ENCODE data around the gene ANXA2R. TPM values are rescaled to one million over a fixed set of nuclear protein-coding genes. Genes with fewer than 3 reads are reported as not detected.
A peak's percentile ranks its signal among the peaks of the same experiment; 100 is the strongest.

The ANXA2R gene
- total and polyA plus RNA-seq, 9 of the 15 experiments (the other 6 are each of a cell fraction or from before 2014, with no cell fraction given): 2.1 to 4.8 (median 3.4) TPM

DNA sequence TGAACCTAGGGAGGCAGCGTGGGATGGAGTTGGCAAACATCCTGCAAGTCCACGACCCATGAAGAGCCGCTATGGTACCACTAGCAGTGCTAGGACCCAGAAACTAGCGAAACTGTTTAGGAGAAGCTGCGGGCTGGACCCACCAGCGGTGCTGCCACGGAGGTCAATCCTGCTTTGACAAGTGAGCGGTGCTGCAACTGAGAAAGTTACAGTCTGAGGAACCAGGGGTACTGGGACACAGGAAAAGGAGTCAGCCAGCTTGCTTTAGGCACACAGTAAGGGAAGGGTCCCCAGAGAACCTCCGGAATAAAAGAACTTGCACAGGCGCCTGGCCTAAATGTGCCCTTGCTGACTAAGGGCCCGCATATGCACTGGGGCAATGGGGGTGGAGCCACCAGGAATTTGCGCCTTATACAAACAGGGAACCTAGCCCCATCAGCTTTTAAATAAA is 23.6 kb upstream of the ANXA2R start:
- Histone ChIP-seq H3K9ac (ENCODE audit: insufficient read depth in 1 of 2, low read depth in 2 of 2, low read length in 2 of 2) (peak overlapping the region; percentile 90 to 98), H3K79me2 (ENCODE audit: control insufficient read depth, insufficient read depth, low read length) (peaks cover 51% of the 10 kb centered on the region), H3K4me3 (peak overlapping the region; percentile 80), H3K36me3 (ENCODE audit: control insufficient read depth, insufficient read depth, low read length) (peaks cover 5% of the 10 kb centered on the region; the same call in 1 of the 3 replicates), H3K4me1 (replicated peaks in 1 of 2; ENCODE audit: control insufficient read depth in 2 of 2, insufficient read depth in 2 of 2, low read length in 2 of 2) (peaks cover 12 to 25% of the 10 kb centered on the region in 2 experiments), H2AFZ (ENCODE audit: low read depth, low read length) (peak overlapping the region; percentile 93), H3K27ac (ENCODE audit: extremely low read depth, low read depth, low read length) (peak overlapping the region; percentile 97), H3K9me3 (replicated peaks; ENCODE audit: control insufficient read depth, insufficient read depth, low read depth, low read length) (no peaks in the 10 kb centered on the region), H4K20me1 (replicated peaks; ENCODE audit: control insufficient read depth, insufficient read depth, low read length) (no peaks in the 10 kb centered on the region), H3K27me3 (ENCODE audit: control insufficient read depth in 2 of 2, insufficient read depth in 2 of 2, low read length in 2 of 2) (no peaks in the 10 kb centered on the region; a peak in 1 of 5 replicates), H3K9me1 (ENCODE audit: control insufficient read depth, insufficient read depth, low read length) (no peaks in the 10 kb centered on the region), H3K4me2 (ENCODE audit: insufficient read depth, low read length) (peak overlapping the region; percentile 99)
- in situ Hi-C loops (cut with MboI) (no loop called here), intact Hi-C loops (cut with micrococcal nuclease) (loop anchor here (1.0 kb wide), 1 partner anchor 154 kb away; no protein-coding TSS in a partner anchor)
- BruUV-seq (replicated peaks): no TSS peak
- CTCF ChIA-PET (ENCODE audit: low intra/inter-chr PET ratio): interaction anchor here (1.0 to 2.9 kb wide), 3 partner anchors 21 to 42 kb away, joined by 4 to 18 read pairs (median 9); partner anchors contain the start of gene ANXA2R
- POLR2A ChIA-PET: interaction anchor here (0.7 to 3.6 kb wide), 10 partner anchors 10 to 539 kb away, joined by 3 to 38 read pairs (median 4); partner anchors contain the start of genes TMEM267 and ZNF131
- ATAC-seq (peak; percentile 16), FAIRE-seq (no peak), DNase-seq (ENCODE audit: extremely low read depth in 1 of 4, low spot score in 3 of 4) (peak in 3 of 4 experiments; percentile 32 to 76 (median 45))
- 14% methylated on average over 12 of the region's 12 CpGs for WGBS (ENCODE audit: insufficient coverage, low coverage, missing lambda C conversion rate)
- TF ChIP-seq ZNF57 (CRISPR knock-in tag; IDR thresholded peaks at IDR 0.05) (0 out of 2 replicates have a peak, but pooled peaks have one; percentile 30), KAT7 (CRISPR knock-in tag; IDR thresholded peaks at IDR 0.05; ENCODE audit: borderline replicate concordance) (no peak), ZNF699 (CRISPR knock-in tag; IDR thresholded peaks at IDR 0.05; ENCODE audit: insufficient replicate concordance) (no peak), ZNF707 (CRISPR knock-in tag; conservative IDR thresholded peaks at IDR 0.05) (0 out of 2 replicates have a peak, but pooled peaks have one; percentile 50), PTBP1 (IDR thresholded peaks at IDR 0.05; ENCODE audit: low read depth, low read length) (no peak), ZNF239 (CRISPR knock-in tag; IDR thresholded peaks at IDR 0.05) (no peak), SRSF9 (IDR thresholded peaks at IDR 0.05; ENCODE audit: borderline replicate concordance, low read depth, low read length) (no peak), SIRT6 (IDR thresholded peaks at IDR 0.05; ENCODE audit: low read depth, low read length) (no peak), XRCC3 (IDR thresholded peaks at IDR 0.05) (no peak)
- TF ChIP-seq, protein P1, sequence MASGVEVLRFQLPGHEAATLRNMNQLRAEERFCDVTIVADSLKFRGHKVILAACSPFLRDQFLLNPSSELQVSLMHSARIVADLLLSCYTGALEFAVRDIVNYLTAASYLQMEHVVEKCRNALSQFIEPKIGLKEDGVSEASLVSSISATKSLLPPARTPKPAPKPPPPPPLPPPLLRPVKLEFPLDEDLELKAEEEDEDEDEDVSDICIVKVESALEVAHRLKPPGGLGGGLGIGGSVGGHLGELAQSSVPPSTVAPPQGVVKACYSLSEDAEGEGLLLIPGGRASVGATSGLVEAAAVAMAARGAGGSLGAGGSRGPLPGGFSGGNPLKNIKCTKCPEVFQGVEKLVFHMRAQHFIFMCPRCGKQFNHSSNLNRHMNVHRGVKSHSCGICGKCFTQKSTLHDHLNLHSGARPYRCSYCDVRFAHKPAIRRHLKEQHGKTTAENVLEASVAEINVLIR (CRISPR knock-in tag; IDR thresholded peaks at IDR 0.05): no peak
- TF ChIP-seq, protein P2, sequence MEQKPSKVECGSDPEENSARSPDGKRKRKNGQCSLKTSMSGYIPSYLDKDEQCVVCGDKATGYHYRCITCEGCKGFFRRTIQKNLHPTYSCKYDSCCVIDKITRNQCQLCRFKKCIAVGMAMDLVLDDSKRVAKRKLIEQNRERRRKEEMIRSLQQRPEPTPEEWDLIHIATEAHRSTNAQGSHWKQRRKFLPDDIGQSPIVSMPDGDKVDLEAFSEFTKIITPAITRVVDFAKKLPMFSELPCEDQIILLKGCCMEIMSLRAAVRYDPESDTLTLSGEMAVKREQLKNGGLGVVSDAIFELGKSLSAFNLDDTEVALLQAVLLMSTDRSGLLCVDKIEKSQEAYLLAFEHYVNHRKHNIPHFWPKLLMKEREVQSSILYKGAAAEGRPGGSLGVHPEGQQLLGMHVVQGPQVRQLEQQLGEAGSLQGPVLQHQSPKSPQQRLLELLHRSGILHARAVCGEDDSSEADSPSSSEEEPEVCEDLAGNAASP (IDR thresholded peaks at IDR 0.05): no peak
- TF ChIP-seq, protein P3, sequence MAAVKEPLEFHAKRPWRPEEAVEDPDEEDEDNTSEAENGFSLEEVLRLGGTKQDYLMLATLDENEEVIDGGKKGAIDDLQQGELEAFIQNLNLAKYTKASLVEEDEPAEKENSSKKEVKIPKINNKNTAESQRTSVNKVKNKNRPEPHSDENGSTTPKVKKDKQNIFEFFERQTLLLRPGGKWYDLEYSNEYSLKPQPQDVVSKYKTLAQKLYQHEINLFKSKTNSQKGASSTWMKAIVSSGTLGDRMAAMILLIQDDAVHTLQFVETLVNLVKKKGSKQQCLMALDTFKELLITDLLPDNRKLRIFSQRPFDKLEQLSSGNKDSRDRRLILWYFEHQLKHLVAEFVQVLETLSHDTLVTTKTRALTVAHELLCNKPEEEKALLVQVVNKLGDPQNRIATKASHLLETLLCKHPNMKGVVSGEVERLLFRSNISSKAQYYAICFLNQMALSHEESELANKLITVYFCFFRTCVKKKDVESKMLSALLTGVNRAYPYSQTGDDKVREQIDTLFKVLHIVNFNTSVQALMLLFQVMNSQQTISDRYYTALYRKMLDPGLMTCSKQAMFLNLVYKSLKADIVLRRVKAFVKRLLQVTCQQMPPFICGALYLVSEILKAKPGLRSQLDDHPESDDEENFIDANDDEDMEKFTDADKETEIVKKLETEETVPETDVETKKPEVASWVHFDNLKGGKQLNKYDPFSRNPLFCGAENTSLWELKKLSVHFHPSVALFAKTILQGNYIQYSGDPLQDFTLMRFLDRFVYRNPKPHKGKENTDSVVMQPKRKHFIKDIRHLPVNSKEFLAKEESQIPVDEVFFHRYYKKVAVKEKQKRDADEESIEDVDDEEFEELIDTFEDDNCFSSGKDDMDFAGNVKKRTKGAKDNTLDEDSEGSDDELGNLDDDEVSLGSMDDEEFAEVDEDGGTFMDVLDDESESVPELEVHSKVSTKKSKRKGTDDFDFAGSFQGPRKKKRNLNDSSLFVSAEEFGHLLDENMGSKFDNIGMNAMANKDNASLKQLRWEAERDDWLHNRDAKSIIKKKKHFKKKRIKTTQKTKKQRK (IDR thresholded peaks at IDR 0.05; ENCODE audit: borderline replicate concordance, low read depth, low read length): no peak
- TF ChIP-seq, protein P4, sequence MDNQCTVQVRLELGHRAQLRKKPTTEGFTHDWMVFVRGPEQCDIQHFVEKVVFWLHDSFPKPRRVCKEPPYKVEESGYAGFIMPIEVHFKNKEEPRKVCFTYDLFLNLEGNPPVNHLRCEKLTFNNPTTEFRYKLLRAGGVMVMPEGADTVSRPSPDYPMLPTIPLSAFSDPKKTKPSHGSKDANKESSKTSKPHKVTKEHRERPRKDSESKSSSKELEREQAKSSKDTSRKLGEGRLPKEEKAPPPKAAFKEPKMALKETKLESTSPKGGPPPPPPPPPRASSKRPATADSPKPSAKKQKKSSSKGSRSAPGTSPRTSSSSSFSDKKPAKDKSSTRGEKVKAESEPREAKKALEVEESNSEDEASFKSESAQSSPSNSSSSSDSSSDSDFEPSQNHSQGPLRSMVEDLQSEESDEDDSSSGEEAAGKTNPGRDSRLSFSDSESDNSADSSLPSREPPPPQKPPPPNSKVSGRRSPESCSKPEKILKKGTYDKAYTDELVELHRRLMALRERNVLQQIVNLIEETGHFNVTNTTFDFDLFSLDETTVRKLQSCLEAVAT (IDR thresholded peaks at IDR 0.05): no peak

All from K562 (cell line).